Esophagus squamous epithelium (tissue), 5 donors: ENCODE results near the gene DCBLD2. TPM values are rescaled to one million over a fixed set of nuclear protein-coding genes. Genes with fewer than 3 reads are reported as not detected.

Experiments
- DNase-seq: peaks from one replicate; lab custom pipeline; 2025; lab: John Stamatoyannopoulos, UW
- H3K27ac ChIP-seq, 4 donors: fragments of 200-600 bp; sonication (generic); one replicate each; pipeline ENCODE4 v1.5.1; 2016 to 2019; ENCODE audit warnings: mild to moderate bottlenecking in 1 of 4
- H3K27me3 ChIP-seq, 4 donors: fragments of 200-600 bp; sonication (generic); 1 replicate in 3 of 4; 2 replicates in 1 of 4; pipeline versions ENCODE4 v1.5.1 to v1.6.0; 2017 to 2021; ENCODE audit warnings: antibody characterized with exemption in 1 of 4
- H3K36me3 ChIP-seq, 3 donors: fragments of 200-600 bp; sonication (generic); one replicate each; pipeline ENCODE4 v1.5.1; 2016 to 2019
- H3K4me1 ChIP-seq, 3 donors: fragments of 200-600 bp; sonication (generic); one replicate each; pipeline ENCODE4 v1.5.1; 2017 to 2019
- H3K4me3 ChIP-seq, 4 donors: fragments of 200-600 bp; sonication (generic); 1 replicate in 3 of 4; 2 replicates in 1 of 4; pipeline ENCODE4 v1.5.1; 2016 to 2019; ENCODE audit warnings: mild to moderate bottlenecking in 2 of 4, moderate library complexity in 1 of 4
- H3K9me3 ChIP-seq, 3 donors: fragments of 200-600 bp; sonication (generic); one replicate each; pipeline ENCODE4 v1.5.1; 2016 to 2019
- POLR2A ChIP-seq, 4 donors: fragments of 450-650 bp; IDR thresholded peaks; one replicate each; pipeline ENCODE4 v1.6.1; 2017; ENCODE audit warnings: antibody characterized with exemption in 4 of 4, mild to moderate bottlenecking in 4 of 4, moderate library complexity in 3 of 4
- WGBS, 2 donors: methylation state at CpG; one replicate each; pipeline ENCODE4 v1.1.5; 2018; 5-methylcytosine and 5-hydroxymethylcytosine counted together
- intact Hi-C: fragments of 100-400 bp; cut with DNase I; formaldehyde crosslinking; loops from one replicate; pipeline ENCODE4 v1.15.0; 2022
- total RNA-seq, 4 donors: library from RNA; depleted of rRNA; stranded (reverse); fragments of >200 nt; gene quantifications; one replicate each; pipeline ENCODE4 v1.1.0, GENCODE V29; 2016
- TF ChIP-seq, protein P1 (sequence below), 6 experiments: fragments of 450-650 bp in 4 of 6; fragments of 200-600 bp in 2 of 6; sonication (generic) in 2 of 6; IDR thresholded peaks; one replicate each; pipeline ENCODE4 v1.5.1; 2016 to 2019; ENCODE audit warnings: antibody characterized with exemption in 6 of 6, mild to moderate bottlenecking in 4 of 6, moderate library complexity in 4 of 6
- donor health status: DM: yes; HTN: yes; CAD: no.

DCBLD2 gene
- total RNA-seq, 4 donors from 2014 or later = 3.7 to 21.4 (median 8.5) TPM

DNA sequence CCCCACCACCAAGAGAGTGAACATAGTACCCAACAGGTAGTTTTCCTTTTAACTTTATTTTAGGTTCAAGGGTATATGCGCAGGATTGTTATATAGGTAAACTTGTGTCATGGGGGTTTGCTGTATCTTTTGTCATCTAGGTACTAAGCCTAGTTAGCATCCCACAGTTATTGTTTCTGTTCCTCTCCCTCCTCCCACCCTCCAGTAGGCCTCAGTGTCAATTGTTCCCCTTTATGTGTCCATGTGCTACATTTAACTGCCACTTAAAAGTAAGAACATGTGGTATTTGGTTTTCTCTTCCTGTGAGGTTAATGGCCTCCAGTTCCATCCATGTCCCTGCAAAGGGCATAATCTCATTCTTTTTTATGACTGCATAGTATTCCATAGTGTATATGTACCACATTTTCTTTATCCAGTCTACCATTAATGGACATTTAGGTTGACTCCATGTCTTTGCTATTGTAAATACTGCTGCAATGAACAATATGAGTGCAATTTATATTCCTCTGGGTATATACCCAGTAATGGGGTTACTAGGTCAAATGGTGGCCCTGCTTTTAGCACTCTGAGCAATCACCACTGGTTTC lies 72.2 kb downstream of the DCBLD2 start:
- Histone ChIP-seq H3K9me3 (no peaks in the 10 kb centered on the region), H3K4me1 (peaks cover 0 to 9% (median 0%) of the 10 kb centered on the region in 3 donors), H3K27ac (no peak overlapping the region), H3K27me3 (no peaks in the 10 kb centered on the region), H3K4me3 (no peak overlapping the region), H3K36me3 (no peaks in the 10 kb centered on the region)
- DNase-seq = no peak
- intact Hi-C loops = no loop called here
- TF ChIP-seq POLR2A (IDR thresholded peaks at IDR 0.05) = no peak
- TF ChIP-seq, protein P1, sequence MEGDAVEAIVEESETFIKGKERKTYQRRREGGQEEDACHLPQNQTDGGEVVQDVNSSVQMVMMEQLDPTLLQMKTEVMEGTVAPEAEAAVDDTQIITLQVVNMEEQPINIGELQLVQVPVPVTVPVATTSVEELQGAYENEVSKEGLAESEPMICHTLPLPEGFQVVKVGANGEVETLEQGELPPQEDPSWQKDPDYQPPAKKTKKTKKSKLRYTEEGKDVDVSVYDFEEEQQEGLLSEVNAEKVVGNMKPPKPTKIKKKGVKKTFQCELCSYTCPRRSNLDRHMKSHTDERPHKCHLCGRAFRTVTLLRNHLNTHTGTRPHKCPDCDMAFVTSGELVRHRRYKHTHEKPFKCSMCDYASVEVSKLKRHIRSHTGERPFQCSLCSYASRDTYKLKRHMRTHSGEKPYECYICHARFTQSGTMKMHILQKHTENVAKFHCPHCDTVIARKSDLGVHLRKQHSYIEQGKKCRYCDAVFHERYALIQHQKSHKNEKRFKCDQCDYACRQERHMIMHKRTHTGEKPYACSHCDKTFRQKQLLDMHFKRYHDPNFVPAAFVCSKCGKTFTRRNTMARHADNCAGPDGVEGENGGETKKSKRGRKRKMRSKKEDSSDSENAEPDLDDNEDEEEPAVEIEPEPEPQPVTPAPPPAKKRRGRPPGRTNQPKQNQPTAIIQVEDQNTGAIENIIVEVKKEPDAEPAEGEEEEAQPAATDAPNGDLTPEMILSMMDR (IDR thresholded peaks at IDR 0.05) = no peak
- 95 to 100% methylated on average over 1 of the region's 1 CpG for WGBS, 2 donors

DNA sequence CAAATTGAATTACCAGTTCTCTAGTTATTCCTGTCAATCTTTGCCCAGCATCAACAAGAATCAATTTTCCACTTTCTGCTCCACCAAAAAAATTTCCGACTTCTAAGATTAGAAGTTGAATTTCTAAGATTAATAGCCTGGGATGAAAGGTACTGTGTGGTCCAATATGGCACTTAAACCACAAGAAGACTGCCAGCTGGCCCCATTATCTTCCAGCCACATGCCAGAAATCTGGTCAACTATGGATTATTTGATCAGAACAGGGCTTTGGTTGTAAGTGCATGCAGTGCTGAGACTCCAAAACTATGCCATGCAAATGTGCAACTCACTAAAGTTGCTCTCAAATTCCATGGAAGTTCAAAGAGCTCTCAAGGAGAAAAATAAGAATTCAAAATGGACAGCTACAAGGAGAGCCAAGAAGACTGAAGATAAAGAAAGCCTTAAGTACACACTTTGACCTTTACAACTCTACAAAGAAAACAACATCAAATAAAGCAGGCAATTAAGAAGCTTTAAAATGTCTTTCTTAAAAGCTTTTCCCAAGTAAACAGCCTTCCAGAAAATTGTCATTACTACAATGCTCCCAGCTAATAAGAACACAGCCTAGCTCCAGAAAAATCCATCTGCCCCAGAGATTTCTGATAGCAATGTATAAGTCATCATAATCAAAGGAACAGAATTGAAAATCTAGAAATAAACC lies 74.1 kb downstream of the DCBLD2 start:
- no peaks in the 10 kb centered on the region for H3K36me3 ChIP-seq
- DNase-seq = no peak
- no peak overlapping the region for H3K27ac ChIP-seq
- H3K9me3 ChIP-seq = no peaks in the 10 kb centered on the region
- no peak for TF ChIP-seq POLR2A (IDR thresholded peaks at IDR 0.05)
- TF ChIP-seq, protein P1 (IDR thresholded peaks at IDR 0.05) = no peak
- no peak overlapping the region for H3K4me3 ChIP-seq
- intact Hi-C loops = no loop called here
- H3K4me1 ChIP-seq = peaks cover 0 to 9% (median 0%) of the 10 kb centered on the region in 3 donors
- WGBS, 2 donors = 27 to 38% methylated on average over 1 of the region's 1 CpG
- no peaks in the 10 kb centered on the region for H3K27me3 ChIP-seq

DNA sequence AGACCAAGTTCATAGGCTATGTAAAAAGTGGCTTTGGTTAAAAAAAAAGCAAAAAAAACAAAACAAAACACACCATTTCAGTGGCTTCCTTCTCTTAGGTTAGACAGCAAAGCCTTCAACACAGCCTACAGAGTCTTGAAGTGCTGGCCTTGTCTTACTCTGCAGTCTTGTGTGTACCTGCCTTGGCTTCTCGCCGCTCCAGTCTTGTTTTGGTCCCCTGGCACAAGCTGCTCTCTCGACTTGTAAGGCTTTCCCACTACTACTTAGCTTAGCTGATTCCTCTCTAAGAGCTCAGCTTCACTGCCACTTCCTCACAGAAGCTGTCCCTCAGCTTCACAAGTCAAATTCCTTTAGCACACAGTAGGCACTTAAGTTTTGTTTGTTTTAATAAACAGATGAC lies 75.4 kb downstream of the DCBLD2 start:
- no peak for TF ChIP-seq POLR2A (IDR thresholded peaks at IDR 0.05)
- TF ChIP-seq, protein P1 (IDR thresholded peaks at IDR 0.05) = no peak
- intact Hi-C loops = no loop called here
- H3K4me1 ChIP-seq = peaks cover 0 to 9% (median 0%) of the 10 kb centered on the region in 3 donors
- H3K27ac ChIP-seq = no peak overlapping the region
- WGBS, 2 donors = 39 to 51% methylated on average over 3 of the region's 3 CpGs
- H3K36me3 ChIP-seq = no peaks in the 10 kb centered on the region
- DNase-seq = no peak
- no peak overlapping the region for H3K4me3 ChIP-seq
- no peaks in the 10 kb centered on the region for H3K9me3 ChIP-seq
- no peaks in the 10 kb centered on the region for H3K27me3 ChIP-seq

DNA sequence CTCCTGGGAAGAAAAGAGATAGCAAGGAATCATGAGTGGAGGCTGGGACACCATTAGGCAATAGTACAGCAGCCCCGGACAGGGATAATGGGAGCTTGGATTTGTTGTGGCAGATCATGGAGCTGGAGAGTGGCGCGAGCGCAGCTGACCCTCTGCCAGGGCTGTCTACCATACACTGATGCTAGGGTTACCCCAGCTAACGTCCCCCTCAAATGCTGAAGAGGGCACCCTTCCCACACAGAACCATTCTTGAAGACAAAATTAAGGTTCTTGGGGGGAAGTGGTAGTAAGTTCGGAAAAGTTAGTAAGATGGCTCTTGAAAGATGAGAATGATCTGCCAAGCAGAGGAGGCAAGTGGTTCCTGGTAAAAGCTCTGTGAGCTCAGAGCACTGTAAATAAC lies 77.2 kb downstream of the DCBLD2 start:
- WGBS, 2 donors = 94 to 95% methylated on average over 5 of the region's 6 CpGs
- TF ChIP-seq, protein P1 (IDR thresholded peaks at IDR 0.05) = no peak
- no peak for TF ChIP-seq POLR2A (IDR thresholded peaks at IDR 0.05)
- no peak overlapping the region for H3K4me3 ChIP-seq
- no peaks in the 10 kb centered on the region for H3K9me3 ChIP-seq
- peaks cover 0 to 9% (median 0%) of the 10 kb centered on the region in 3 donors for H3K4me1 ChIP-seq
- H3K27me3 ChIP-seq = no peaks in the 10 kb centered on the region
- intact Hi-C loops = no loop called here
- H3K27ac ChIP-seq = no peak overlapping the region
- DNase-seq = no peak
- H3K36me3 ChIP-seq = peaks cover 0 to 2% (median 0%) of the 10 kb centered on the region in 3 donors

DNA sequence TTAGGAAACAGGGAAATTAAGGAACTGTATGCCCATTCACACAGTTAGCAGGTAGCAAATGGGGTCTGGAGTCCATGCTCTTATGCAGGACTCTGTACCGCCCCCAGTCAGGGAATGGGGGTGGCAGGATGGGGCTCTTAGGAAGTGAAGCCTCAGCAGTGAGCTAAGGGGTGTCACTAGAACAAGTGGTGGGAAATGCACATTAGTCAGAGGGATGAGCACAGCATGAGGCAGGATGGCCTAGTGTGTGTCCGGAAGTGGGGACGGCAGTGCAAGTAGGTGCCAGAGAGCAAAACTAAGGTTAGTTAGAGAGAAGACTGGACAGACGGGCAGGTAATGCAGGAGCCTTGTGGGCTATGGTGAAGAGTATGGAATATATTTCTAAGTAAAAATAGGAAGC lies 77.7 kb downstream of the DCBLD2 start:
- H3K9me3 ChIP-seq = no peaks in the 10 kb centered on the region
- H3K27me3 ChIP-seq = no peaks in the 10 kb centered on the region
- WGBS, 2 donors = 84 to 92% methylated on average over 4 of the region's 4 CpGs
- intact Hi-C loops = no loop called here
- H3K4me3 ChIP-seq = no peak overlapping the region
- no peak for DNase-seq
- no peak overlapping the region for H3K27ac ChIP-seq
- TF ChIP-seq, protein P1 (IDR thresholded peaks at IDR 0.05) = no peak
- TF ChIP-seq POLR2A (IDR thresholded peaks at IDR 0.05) = no peak
- peaks cover 0 to 5% (median 0%) of the 10 kb centered on the region in 3 donors for H3K36me3 ChIP-seq
- peaks cover 0 to 9% (median 0%) of the 10 kb centered on the region in 3 donors for H3K4me1 ChIP-seq
